Activated effector memory CD4-positive, alpha-beta T cell treated with anti-CD3 and anti-CD28 coated beads, Interleukin-2, amount 50 U/mL, for 16 hours (primary cell): ENCODE measurements around the gene SLCO1B1.

Experiments used
- DNase-seq: peaks from one replicate; pipeline ENCODE4 v3.0.0-alpha.2; 2020

SLCO1B1 gene

GRCh38 chr12:21221072-21221471, 90.1 kb downstream of the SLCO1B1 start:
- DNase-seq: no peak

- DNase-seq: no peak
These were observed 90.8 kb downstream of the SLCO1B1 start for GRCh38 chr12:21221778-21222177.

- no peak for DNase-seq
These were observed 92.9 kb downstream of the SLCO1B1 start for GRCh38 chr12:21223930-21224329.

GRCh38 chr12:21234395-21234794, 103.4 kb downstream of the SLCO1B1 start:
- no peak for DNase-seq

GRCh38 chr12:21239866-21240265, 108.9 kb downstream of the SLCO1B1 start:
- DNase-seq: no peak

- DNase-seq: no peak
These were observed 117.7 kb downstream of the SLCO1B1 start for GRCh38 chr12:21248679-21249078.

GRCh38 chr12:21252070-21252469, 121.1 kb downstream of the SLCO1B1 start:
- no peak for DNase-seq

- no peak for DNase-seq
These were observed 126.2 kb downstream of the SLCO1B1 start for GRCh38 chr12:21257172-21257571.

GRCh38 chr12:21264232-21264631, 133.2 kb downstream of the SLCO1B1 start:
- DNase-seq: no peak

- no peak for DNase-seq
These were observed 134.9 kb downstream of the SLCO1B1 start for GRCh38 chr12:21265932-21266331.

GRCh38 chr12:21276826-21277225, 145.8 kb downstream of the SLCO1B1 start:
- DNase-seq: no peak
